Stimulated activated CD4-positive, alpha-beta T cell treated with anti-CD3 and anti-CD28 coated beads, Interleukin-2, amount 100 ng/mL, for 48 hours (primary cell): ENCODE results near the gene TRIM14.
"Not testable (repeated sequence)": the region's sequence is repeated elsewhere in the genome, so short reads cannot be mapped to it uniquely, and the experiment has no call there.

Source experiments
- DNase-seq, 2 donors: peaks; one replicate each; pipeline ENCODE4 v3.0.0-alpha.2; 2020

TRIM14 gene

GRCh38 chr9:98140503-98140902, 21.5 kb upstream of the TRIM14 start:
- no peak for DNase-seq

DNA sequence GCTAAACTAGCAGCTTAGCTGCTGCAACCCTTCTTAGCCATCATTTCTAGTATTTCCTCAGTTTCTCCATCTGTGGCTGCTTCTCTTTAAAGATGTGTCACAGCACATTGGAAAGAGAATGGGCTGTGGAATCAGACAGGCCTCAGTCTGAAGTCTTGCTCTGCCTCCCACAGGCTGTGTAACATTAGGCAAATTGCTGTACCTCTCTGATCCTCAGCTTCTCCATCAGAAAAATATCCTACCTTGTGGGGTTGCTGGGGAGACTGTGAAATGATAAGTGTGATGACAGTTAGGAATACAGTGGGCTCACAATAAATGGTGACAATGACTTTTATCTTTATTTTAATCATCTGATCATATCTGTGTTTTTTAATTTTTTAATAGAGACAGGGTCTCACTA, 17.5 kb upstream of the TRIM14 start:
- DNase-seq: no peak

GRCh38 chr9:98135938-98136337, 16.9 kb upstream of the TRIM14 start:
- DNase-seq: no peak

GRCh38 chr9:98135558-98135934, 16.5 kb upstream of the TRIM14 start:
- DNase-seq: no peak

DNA sequence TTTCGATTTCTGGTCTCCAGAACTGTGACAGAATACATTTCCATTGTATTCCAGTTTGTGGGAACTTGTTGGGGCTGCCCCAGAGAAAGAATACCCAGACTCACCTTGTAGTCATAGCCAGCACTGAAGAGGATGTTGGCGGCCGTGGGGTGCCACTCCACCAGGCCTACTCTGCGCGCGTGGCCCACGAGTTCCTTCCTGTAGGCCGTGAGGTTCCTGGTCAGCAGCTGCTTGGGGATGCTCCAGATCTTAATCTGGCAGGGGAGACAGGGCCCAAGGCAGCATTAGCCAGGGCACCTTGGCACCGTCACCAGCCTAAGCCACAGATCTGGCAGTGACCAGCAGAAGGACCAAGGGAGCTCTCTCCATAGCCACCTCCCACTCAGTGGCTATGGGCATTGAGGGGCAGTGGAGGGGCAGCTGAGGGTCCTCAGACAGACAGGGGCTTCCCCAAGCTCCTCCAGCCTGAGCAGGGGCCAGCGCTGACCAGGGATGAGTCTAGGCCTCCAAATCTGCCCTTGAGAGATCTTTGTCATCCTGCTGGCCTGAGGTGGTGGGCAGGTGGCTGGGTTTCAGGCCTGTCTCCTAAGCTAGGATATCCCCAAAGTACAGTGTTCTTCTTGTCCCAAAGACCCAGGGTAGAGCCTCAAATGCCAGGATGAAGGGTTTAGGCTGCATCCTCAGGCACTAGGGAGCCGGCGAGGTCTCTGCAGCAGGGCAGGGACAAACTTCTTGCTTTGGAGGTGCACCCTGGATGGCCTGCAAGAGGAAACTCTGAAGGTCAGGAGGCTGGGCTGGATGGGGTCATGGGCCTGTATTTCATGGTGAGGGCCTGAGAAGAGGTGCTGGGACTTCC, 15.9 kb upstream of the TRIM14 start:
- no peak for DNase-seq

DNA sequence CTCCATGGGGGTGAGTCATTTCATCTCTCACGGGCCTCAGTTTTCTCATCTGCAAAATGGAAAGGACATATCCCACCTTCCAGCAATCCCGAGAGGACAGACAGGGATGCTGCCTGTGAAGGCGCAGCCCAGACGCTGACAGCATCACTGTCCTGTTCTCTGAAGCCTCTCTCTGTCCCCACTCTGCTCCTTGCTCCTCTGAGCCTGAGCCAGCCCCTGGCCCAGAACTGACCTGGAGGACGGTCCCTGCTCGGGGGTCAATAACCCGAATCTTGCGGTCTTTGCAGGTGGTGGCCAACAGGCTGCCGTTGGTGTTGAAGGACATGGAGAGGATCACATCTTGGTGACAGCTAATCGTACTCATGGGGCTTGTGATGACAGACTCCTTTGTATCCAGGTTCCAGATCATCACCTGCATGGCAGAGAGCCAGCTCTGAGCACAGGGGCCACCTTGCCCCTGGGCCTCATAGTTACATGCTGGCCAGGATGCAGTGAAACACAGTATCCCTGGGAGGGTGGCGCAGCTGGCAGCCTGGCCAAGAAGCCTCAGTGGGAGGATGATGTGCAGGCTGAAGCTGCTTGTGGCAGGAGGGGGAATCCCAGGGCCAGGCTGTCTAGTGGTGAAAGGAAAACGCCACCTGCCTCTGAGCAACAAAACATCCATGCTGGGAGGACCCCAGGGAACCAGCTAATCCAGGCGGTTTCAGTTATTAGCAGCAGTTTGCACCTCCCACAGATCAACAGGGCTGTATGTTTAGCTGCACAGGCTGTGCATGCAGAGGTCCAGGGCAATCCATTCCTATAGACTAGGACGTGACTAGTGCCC, 14.0 kb upstream of the TRIM14 start:
- no peak for DNase-seq

DNA sequence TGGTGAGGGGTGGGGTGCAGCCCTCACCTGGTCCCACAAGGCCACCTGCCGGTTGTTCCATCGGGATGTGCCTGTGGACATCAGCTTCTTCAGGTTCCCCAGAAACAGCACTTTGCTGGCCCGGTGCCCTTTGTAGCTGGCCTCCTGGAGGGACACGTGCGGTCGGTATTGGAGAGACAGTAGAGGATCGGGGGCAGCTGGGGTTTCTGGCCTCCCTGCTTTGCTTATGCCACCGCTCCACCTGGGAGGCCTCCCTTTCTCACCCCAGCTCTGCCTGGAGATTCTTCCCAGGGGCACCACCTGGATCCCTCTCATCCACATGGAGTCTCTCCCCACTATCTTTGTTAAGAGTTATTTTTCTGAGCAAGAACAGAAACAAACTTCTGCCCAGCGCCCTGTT, 13.1 kb upstream of the TRIM14 start:
- DNase-seq: no peak

GRCh38 chr9:98130576-98131228, 11.7 kb upstream of the TRIM14 start:
- no peak for DNase-seq

- DNase-seq: not testable (repeated sequence)
These were observed 11.0 kb upstream of the TRIM14 start for GRCh38 chr9:98130060-98130459.

DNA sequence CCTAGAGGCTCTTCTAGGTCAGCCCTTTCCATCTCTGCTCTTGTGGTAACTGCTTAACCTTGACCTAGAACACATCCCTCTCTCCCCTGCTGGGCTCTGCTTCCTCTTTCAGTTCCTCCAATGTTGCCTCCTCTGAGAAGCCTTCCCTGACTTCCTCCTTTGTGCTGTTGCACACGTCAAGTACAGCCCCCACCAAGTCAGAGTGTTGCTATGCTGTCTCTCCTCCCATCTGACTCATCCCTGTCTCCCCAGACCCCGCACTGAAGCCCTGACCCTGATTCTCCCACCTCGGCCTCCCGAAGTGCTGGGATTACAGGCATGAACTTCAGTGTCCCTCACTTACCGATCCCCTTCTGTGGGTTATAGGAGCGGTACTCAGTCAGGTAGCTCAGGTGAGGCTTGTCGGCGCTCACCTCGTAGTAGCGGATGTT, 10.4 kb upstream of the TRIM14 start:
- no peak for DNase-seq

GRCh38 chr9:98128316-98128715, 9.3 kb upstream of the TRIM14 start:
- no peak for DNase-seq

DNA sequence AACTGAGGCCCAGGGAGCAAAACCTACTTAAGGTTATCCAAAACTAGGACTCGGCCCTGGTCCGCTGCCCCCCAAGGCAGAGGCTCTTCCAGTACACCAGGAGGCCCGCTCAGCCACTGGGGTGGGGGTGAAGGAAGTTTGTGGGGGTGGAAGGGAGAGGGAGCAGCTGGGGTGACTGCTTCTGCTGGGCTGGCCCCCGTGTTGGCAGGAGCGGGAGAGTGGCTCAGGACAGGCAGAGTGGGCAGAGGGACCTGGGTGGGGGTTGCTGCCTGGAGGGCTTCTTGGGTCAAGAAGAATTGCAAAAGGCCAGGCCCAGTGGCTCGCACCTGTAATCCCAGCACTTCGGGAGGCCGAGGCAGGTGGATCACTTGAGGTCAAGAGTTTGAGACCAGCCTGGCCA, 8.2 kb upstream of the TRIM14 start:
- DNase-seq: no peak

- no peak for DNase-seq
These were observed 5.8 kb upstream of the TRIM14 start for GRCh38 chr9:98124637-98125426.

DNA sequence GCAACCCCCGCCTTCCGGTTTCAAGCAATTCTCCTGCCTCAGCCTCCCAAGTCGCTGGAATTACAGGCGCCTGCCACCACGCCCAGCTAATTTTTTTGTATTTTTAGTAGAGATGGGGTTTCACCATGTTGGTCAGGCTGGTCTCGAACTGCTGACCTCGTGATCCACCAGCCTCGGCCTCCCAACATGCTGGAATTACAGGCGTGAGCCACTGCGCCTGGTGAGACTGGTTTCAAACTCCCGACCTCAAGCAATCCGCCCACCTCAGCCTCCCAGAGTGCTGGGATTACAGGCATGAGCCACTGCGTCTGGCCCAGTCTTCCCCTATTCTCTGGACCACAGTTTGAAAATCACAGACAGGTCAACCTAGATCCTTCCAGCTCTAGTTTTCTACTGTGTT, 5.1 kb upstream of the TRIM14 start:
- DNase-seq: not testable (repeated sequence)

DNA sequence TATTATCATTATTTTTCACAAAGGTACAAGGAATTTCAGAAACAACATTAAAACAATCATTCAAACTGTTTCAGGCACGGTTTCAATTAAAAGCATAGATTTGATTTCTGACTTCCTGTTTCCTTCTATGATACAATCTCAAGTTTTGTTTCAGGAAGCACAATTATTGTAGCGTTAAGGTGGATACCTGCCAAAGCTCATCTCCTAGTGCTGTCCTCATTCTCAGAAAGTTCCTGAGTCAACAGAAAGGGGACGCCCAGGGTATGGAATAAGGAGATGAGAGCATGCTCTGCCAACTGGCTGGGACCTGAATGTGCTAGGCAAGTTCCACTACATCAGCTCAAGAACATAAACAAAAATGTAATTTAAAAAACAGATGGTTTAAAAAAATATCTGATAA, 2.0 kb upstream of the TRIM14 start:
- no peak for DNase-seq

DNA sequence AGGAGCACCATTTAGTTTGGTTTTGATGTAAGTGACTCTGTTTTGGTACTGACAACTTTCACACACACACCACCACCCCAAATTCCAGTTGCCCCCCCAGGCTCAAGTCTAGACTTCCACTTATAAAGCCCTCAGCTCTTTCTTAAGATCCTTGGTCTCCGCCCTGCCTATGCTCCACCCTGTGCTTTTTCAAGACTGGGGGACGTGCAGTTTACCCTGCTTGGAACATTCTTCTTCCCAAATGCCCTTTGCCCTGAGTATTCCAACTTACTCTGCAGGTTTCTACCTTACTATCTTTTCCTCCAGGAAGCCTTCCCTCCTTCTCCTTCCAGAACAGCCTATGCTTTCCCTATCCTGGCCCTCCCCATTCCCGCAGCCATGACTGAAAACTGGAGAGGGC, 1.5 kb upstream of the TRIM14 start:
- DNase-seq: no peak

- DNase-seq: peak; percentile 21
These were observed 910 bp downstream of the TRIM14 start for GRCh38 chr9:98117984-98118639.

GRCh38 chr9:98117097-98117496, 1.9 kb downstream of the TRIM14 start:
- DNase-seq: not testable (repeated sequence)

GRCh38 chr9:98109052-98109451, 10.0 kb downstream of the TRIM14 start:
- no peak for DNase-seq

DNA sequence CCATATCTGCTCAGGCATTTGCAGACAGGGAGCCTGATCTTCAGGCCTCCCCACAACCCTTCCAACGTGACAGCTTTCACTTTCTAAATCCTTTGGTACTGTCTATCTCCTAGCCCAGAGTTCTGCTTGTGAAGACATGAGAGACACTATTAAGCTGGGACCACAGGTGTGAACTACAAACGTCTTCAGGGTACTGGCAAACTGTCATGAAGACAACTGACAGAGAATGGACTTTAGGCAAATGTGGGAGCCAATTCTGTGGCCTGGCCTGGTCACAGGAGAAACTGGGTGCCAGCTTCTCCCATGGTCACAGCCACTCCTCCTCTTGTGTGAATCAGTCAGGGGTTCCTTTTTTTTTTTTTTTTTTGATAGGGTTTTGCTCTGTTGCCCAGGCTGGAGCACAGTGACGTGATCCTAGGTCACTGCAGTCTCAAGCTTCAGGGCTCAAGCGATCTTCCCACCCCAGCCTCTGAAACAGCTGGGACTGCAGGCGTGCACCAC, 10.4 kb downstream of the TRIM14 start:
- no peak for DNase-seq

- no peak for DNase-seq
These were observed 11.1 kb downstream of the TRIM14 start for GRCh38 chr9:98107926-98108325.

GRCh38 chr9:98105006-98105405, 14.0 kb downstream of the TRIM14 start:
- DNase-seq: no peak
